HepG2 (cell line): ENCODE data around the gene DUSP22. TPM values are rescaled to one million over a fixed set of nuclear protein-coding genes. Genes with fewer than 3 reads are reported as not detected.
A peak's percentile ranks its signal among the peaks of the same experiment; 100 is the strongest.

ENCODE experiments used
- ATAD3A ChIP-seq: sonication (generic); formaldehyde crosslinking; IDR thresholded peaks from 2 replicates; pipeline ENCODE4 v1.4.0; 2020; ENCODE audit warnings: missing genetic modification reagents
- ELF1 ChIP-seq: sonication (generic); formaldehyde crosslinking; IDR thresholded peaks from 2 replicates; pipeline ENCODE4 v1.4.0; 2020; ENCODE audit warnings: missing genetic modification reagents
- HOXA7 ChIP-seq: sonication (generic); formaldehyde crosslinking; IDR thresholded peaks from 2 replicates; pipeline ENCODE4 v1.8.1; 2022; ENCODE audit warnings: mild to moderate bottlenecking, missing genetic modification reagents, moderate library complexity
- HOXD1 ChIP-seq: sonication (generic); formaldehyde crosslinking; IDR thresholded peaks from 2 replicates; pipeline ENCODE4 v1.5.0; 2020; ENCODE audit warnings: missing genetic modification reagents
- JUNB ChIP-seq: sonication (generic); formaldehyde crosslinking; IDR thresholded peaks from 2 replicates; pipeline ENCODE4 v1.8.0; 2022; ENCODE audit warnings: missing genetic modification reagents, mild to moderate bottlenecking, borderline replicate concordance
- KDM2A ChIP-seq: sonication (generic); formaldehyde crosslinking; IDR thresholded peaks from 2 replicates; pipeline ENCODE4 v1.4.0; 2020; ENCODE audit warnings: low read depth, missing genetic modification reagents, borderline replicate concordance
- MEF2D ChIP-seq: sonication (generic); formaldehyde crosslinking; IDR thresholded peaks from 2 replicates; pipeline ENCODE4 v1.5.1; 2020; ENCODE audit warnings: mild to moderate bottlenecking, missing genetic modification reagents
- MEIS2 ChIP-seq: sonication (generic); formaldehyde crosslinking; IDR thresholded peaks from 2 replicates; pipeline ENCODE4 v1.9.0; 2021; ENCODE audit warnings: mild to moderate bottlenecking, missing genetic modification reagents
- NCOA1 ChIP-seq: sonication (generic); formaldehyde crosslinking; IDR thresholded peaks from 2 replicates; pipeline ENCODE4 v1.9.0; 2021; ENCODE audit warnings: missing genetic modification reagents
- NPAS2 ChIP-seq: sonication (generic); formaldehyde crosslinking; IDR thresholded peaks from 2 replicates; pipeline ENCODE4 v1.8.0; 2022; ENCODE audit warnings: mild to moderate bottlenecking, missing genetic modification reagents, borderline replicate concordance
- PAWR ChIP-seq: sonication (generic); formaldehyde crosslinking; IDR thresholded peaks from 2 replicates; pipeline ENCODE4 v1.4.0; 2020; ENCODE audit warnings: missing genetic modification reagents, mild to moderate bottlenecking, borderline replicate concordance
- PLRG1 ChIP-seq: fragments of 450-650 bp; conservative IDR thresholded peaks from 2 replicates; pipeline ENCODE4 v1.6.1; 2016
- RFX1 ChIP-seq: fragments of 450-650 bp; IDR thresholded peaks from 2 replicates; pipeline ENCODE4 v1.6.1; 2017
- SOX5 ChIP-seq: IDR thresholded peaks from 2 replicates; pipeline ENCODE4 v1.6.1; 2016; ENCODE audit warnings: borderline replicate concordance
- ZNF431 ChIP-seq: sonication (generic); formaldehyde crosslinking; IDR thresholded peaks from 2 replicates; pipeline ENCODE4 v1.9.0; 2022; ENCODE audit warnings: missing genetic modification reagents, low read depth, mild to moderate bottlenecking, borderline replicate concordance
- ZNF564 ChIP-seq: sonication (generic); formaldehyde crosslinking; IDR thresholded peaks from 2 replicates; pipeline ENCODE4 v1.8.1; 2023; ENCODE audit warnings: mild to moderate bottlenecking, missing genetic modification reagents
- ZNF678 ChIP-seq: sonication (generic); formaldehyde crosslinking; IDR thresholded peaks from 2 replicates; pipeline ENCODE4 v1.4.0; 2020; ENCODE audit warnings: mild to moderate bottlenecking, missing genetic modification reagents
- ZNF7 ChIP-seq: IDR thresholded peaks from 2 replicates; pipeline ENCODE4 v1.6.1; 2016; ENCODE audit warnings: missing biosample characterization, missing genetic modification reagents
- ZSCAN20 ChIP-seq: sonication (generic); formaldehyde crosslinking; IDR thresholded peaks from 2 replicates; pipeline ENCODE4 v1.4.0; 2020; ENCODE audit warnings: missing genetic modification reagents, mild to moderate bottlenecking, borderline replicate concordance
- polyA plus RNA-seq, 8 experiments: library from polyadenylated mRNA; depleted of rRNA in 3 of 8; stranded (reverse) in 7 of 8; unstranded in 1 of 8; fragments of >200 nt; fragmentation: Illumina TruSeq in 4 of 8; extraction: Trizol in 4 of 8; gene quantifications; 2 replicates each; pipeline versions ENCODE4 v1.2.1 to v1.2.3, GENCODE V29; 2011 to 2016; ENCODE audit warnings: low read depth in 4 of 8, missing spikeins in 1 of 8, mixed read lengths in 1 of 8; ENCODE audit not compliant: insufficient read depth in 1 of 8
- total RNA-seq, 5 experiments: library from RNA; depleted of rRNA; stranded (reverse); fragments of >200 nt; fragmentation: Illumina TruSeq; extraction: Trizol; gene quantifications; 2 replicates each; pipeline ENCODE4 v1.2.3, GENCODE V29; 2016; ENCODE audit warnings: low read depth in 1 of 5
- TF ChIP-seq, protein P1 (sequence below): IDR thresholded peaks from 2 replicates; pipeline ENCODE4 v1.6.1; 2018; ENCODE audit warnings: missing genetic modification reagents, mild to moderate bottlenecking, missing compliant biosample characterization
- TF ChIP-seq, protein P2 (sequence below): sonication (generic); formaldehyde crosslinking; IDR thresholded peaks from 2 replicates; pipeline ENCODE4 v1.5.1; 2020; ENCODE audit warnings: missing genetic modification reagents, mild to moderate bottlenecking, borderline replicate concordance
- TF ChIP-seq, protein P3 (sequence below), 2 experiments: fragments of 450-650 bp in 1 of 2; sonication (generic) in 1 of 2; formaldehyde crosslinking; IDR thresholded peaks; 2 replicates each; pipeline versions ENCODE4 v1.5.0 to v1.8.0; 2020 to 2022; ENCODE audit warnings: mild to moderate bottlenecking in 1 of 2, missing genetic modification reagents in 1 of 2
- TF ChIP-seq, protein P4 (sequence below): sonication (generic); formaldehyde crosslinking; conservative IDR thresholded peaks from 2 replicates; pipeline ENCODE4 v1.8.1; 2023; ENCODE audit warnings: missing genetic modification reagents

Gene DUSP22
- total and polyA plus RNA-seq, 2 of the 13 experiments (the other 11 are each of a cell fraction or from before 2014, with no cell fraction given) = 20.2 to 32.8 TPM

DNA sequence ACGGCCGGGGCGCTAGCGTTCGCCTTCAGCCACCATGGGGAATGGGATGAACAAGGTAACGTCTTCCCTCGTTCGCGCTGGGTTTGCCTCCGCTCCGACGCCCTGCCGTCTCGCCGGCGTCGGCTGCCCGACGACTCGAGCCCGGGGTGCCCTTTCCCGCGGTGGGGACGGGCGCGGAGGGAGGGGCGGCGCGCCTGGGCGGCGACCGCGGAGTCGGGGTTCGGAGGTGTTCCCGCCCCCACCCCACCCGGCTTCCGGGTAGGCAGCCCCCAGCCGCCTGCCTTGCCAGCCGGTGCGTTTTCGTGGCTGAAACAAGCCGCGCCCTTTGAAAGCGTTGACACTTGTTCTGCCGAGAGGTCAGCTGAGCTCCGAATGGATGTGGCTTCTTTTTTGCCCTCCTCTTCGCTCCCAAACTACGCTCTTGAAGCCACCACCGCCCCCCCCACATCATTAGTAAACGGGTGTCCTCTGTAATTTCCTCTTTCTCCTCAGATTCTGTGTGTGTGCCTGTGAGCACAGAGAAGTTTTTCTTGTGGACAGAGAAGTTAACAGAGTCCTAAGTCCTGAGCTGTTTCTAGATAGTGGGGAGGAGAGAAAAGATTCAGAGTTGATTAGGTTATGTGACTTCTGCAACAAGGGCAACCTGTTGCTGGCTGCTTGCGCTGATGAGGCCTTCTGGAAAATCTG lies 362 bp downstream of the DUSP22 start (continued):
- TF ChIP-seq, protein P1, sequence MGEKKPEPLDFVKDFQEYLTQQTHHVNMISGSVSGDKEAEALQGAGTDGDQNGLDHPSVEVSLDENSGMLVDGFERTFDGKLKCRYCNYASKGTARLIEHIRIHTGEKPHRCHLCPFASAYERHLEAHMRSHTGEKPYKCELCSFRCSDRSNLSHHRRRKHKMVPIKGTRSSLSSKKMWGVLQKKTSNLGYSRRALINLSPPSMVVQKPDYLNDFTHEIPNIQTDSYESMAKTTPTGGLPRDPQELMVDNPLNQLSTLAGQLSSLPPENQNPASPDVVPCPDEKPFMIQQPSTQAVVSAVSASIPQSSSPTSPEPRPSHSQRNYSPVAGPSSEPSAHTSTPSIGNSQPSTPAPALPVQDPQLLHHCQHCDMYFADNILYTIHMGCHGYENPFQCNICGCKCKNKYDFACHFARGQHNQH (CRISPR knock-in tag) = peak; percentile 62; the same call in 1 of the 2 replicates
- TF ChIP-seq RFX1 = no peak
- no peak for TF ChIP-seq NPAS2 (CRISPR knock-in tag)
- TF ChIP-seq KDM2A = peak; percentile 83
- TF ChIP-seq, protein P2, sequence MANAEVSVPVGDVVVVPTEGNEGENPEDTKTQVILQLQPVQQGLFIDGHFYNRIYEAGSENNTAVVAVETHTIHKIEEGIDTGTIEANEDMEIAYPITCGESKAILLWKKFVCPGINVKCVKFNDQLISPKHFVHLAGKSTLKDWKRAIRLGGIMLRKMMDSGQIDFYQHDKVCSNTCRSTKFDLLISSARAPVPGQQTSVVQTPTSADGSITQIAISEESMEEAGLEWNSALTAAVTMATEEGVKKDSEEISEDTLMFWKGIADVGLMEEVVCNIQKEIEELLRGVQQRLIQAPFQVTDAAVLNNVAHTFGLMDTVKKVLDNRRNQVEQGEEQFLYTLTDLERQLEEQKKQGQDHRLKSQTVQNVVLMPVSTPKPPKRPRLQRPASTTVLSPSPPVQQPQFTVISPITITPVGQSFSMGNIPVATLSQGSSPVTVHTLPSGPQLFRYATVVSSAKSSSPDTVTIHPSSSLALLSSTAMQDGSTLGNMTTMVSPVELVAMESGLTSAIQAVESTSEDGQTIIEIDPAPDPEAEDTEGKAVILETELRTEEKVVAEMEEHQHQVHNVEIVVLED (CRISPR knock-in tag) = peak; percentile 54
- TF ChIP-seq, protein P3, sequence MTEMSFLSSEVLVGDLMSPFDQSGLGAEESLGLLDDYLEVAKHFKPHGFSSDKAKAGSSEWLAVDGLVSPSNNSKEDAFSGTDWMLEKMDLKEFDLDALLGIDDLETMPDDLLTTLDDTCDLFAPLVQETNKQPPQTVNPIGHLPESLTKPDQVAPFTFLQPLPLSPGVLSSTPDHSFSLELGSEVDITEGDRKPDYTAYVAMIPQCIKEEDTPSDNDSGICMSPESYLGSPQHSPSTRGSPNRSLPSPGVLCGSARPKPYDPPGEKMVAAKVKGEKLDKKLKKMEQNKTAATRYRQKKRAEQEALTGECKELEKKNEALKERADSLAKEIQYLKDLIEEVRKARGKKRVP (CRISPR knock-in tag; IDR thresholded peaks at IDR 0.05) = peak in 1 of 2 experiments; percentile 53; a peak in 2 of 4 replicates
- TF ChIP-seq ELF1 = peak; percentile 66; the same call in 1 of the 2 replicates
- TF ChIP-seq, protein P4, sequence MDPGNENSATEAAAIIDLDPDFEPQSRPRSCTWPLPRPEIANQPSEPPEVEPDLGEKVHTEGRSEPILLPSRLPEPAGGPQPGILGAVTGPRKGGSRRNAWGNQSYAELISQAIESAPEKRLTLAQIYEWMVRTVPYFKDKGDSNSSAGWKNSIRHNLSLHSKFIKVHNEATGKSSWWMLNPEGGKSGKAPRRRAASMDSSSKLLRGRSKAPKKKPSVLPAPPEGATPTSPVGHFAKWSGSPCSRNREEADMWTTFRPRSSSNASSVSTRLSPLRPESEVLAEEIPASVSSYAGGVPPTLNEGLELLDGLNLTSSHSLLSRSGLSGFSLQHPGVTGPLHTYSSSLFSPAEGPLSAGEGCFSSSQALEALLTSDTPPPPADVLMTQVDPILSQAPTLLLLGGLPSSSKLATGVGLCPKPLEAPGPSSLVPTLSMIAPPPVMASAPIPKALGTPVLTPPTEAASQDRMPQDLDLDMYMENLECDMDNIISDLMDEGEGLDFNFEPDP (CRISPR knock-in tag) = peak; percentile 99
- peak; percentile 76; the same call in 1 of the 2 replicates for TF ChIP-seq HOXA7 (CRISPR knock-in tag)
- peak; percentile 48; the same call in 1 of the 2 replicates for TF ChIP-seq ZNF564 (CRISPR knock-in tag)
- peak; percentile 23; the same call in 1 of the 2 replicates for TF ChIP-seq ZNF678 (CRISPR knock-in tag)
- no peak for TF ChIP-seq PLRG1
- peak; percentile 49; the same call in 1 of the 2 replicates for TF ChIP-seq JUNB (CRISPR knock-in tag)
- 0 out of 2 replicates have a peak, but pooled peaks have one; percentile 41 for TF ChIP-seq PAWR
- peak; percentile 31; the same call in 1 of the 2 replicates for TF ChIP-seq MEIS2 (CRISPR knock-in tag)
- 0 out of 2 replicates have a peak, but pooled peaks have one; percentile 68 for TF ChIP-seq ATAD3A (CRISPR knock-in tag)
- TF ChIP-seq SOX5 (CRISPR knock-in tag) = no peak
- no peak for TF ChIP-seq NCOA1 (CRISPR knock-in tag)
- TF ChIP-seq MEF2D (CRISPR knock-in tag) = 0 out of 2 replicates have a peak, but pooled peaks have one; percentile 40
- 0 out of 2 replicates have a peak, but pooled peaks have one; percentile 58 for TF ChIP-seq ZNF7 (CRISPR knock-in tag)
- TF ChIP-seq ZSCAN20 (CRISPR knock-in tag) = 0 out of 2 replicates have a peak, but pooled peaks have one; percentile 55
- TF ChIP-seq ZNF431 (CRISPR knock-in tag) = no peak
- 0 out of 2 replicates have a peak, but pooled peaks have one; percentile 20 for TF ChIP-seq HOXD1 (CRISPR knock-in tag)
- TF ChIP-seq, all 625 proteins: peak for 227
